Epidermal melanocyte (primary cell): ENCODE measurements around the gene ZIC4.

ENCODE experiments used
- DNase-seq: peaks from one replicate; pipeline ENCODE4 v3.0.0; 2011; ENCODE audit warnings: low spot score; ENCODE audit not compliant: insufficient read length

The ZIC4 gene

DNA sequence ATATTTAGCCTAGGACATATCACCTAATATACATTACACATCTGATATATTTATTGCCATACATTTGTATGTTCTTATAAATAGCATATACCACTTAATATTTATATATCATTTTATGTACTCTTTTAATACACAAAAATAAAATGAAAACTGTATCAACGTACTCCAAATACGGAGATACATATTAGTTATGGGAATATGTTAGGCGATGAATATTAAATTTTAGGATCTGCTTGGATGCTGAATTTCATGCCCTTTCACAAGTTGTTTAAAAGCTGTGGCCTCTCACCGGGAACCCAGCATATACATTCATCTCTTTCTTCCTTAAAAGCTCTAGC, 50.6 kb downstream of the ZIC4 start:
- DNase-seq: no peak

GRCh38 chr3:147355084-147355752, 51.1 kb downstream of the ZIC4 start:
- DNase-seq: no peak

DNA sequence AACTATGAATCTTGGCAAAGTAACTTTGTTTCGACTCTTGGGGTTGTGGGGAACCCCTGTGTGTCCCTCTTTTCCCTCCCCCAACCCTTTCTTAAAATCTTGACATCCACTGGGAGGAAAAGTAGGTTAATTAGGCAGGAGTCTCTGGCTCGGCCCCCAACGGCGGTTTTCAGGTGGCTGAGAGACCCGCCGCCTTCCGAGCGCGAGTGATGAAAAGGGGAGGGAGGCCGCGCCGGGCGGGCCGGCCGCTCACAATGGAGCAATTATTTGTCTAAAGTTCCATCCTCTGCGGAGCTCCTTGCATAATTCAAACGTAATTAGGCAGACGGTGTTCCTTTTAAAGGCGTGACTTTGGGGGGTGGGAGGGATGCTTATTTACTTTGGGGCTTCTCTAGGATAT, 51.7 kb downstream of the ZIC4 start:
- no peak for DNase-seq

GRCh38 chr3:147351301-147351700, 55.0 kb downstream of the ZIC4 start:
- no peak for DNase-seq

GRCh38 chr3:147348976-147349375, 57.4 kb downstream of the ZIC4 start:
- DNase-seq: no peak

GRCh38 chr3:147343926-147344325, 62.4 kb downstream of the ZIC4 start:
- no peak for DNase-seq

DNA sequence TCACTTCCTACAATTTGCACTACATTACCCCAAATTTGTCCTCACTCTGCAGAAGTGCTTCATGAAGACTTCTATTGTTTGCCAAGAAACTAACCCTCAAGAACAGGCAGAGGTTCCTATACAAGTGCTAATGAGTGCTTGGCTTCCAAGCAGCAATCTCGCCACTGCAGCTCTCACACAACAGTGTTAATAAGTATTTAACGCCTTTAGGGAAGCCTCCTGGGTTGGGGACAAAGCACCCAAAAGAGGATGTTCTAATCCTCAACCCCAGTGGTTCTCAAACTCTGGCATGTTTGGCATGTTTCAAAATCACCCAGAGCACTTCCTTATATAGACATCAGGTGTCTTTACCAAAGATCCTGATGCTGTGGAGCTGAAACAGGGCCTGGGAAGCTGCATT, 64.6 kb downstream of the ZIC4 start:
- DNase-seq: no peak

- no peak for DNase-seq
Measured at GRCh38 chr3:147336543-147337278, 69.6 kb downstream of the ZIC4 start.
